ENCODE results near the gene SLC2A4RG. TPM values are rescaled to one million over a fixed set of nuclear protein-coding genes. Genes with fewer than 3 reads are reported as not detected.

The SLC2A4RG gene
- total RNA-seq, 1 experiment from 2014 or later, result 64.7 TPM

GRCh38 chr20:63759377-63759901, 19.9 kb downstream of the SLC2A4RG start:
- no peaks in the 10 kb centered on the region for H3K4me1 ChIP-seq
- H3K4me3 ChIP-seq, result no peak overlapping the region
- H3K9me3 ChIP-seq (replicated peaks), result no peaks in the 10 kb centered on the region
- H3K36me3 ChIP-seq, result no peaks in the 10 kb centered on the region
- DNase-seq, result no peak
- no peak overlapping the region for H3K27ac ChIP-seq
- H3K27me3 ChIP-seq, result no peaks in the 10 kb centered on the region

- Histone ChIP-seq H3K27ac (no peak overlapping the region), H3K9me3 (replicated peaks) (no peaks in the 10 kb centered on the region), H3K27me3 (no peaks in the 10 kb centered on the region), H3K4me3 (no peak overlapping the region), H3K36me3 (no peaks in the 10 kb centered on the region), H3K4me1 (no peaks in the 10 kb centered on the region)
- DNase-seq, result no peak
Measured at GRCh38 chr20:63765082-63765873, 25.7 kb downstream of the SLC2A4RG start.

GRCh38 chr20:63765902-63766301, 26.3 kb downstream of the SLC2A4RG start:
- DNase-seq, result no peak
- Histone ChIP-seq H3K9me3 (replicated peaks) (no peaks in the 10 kb centered on the region), H3K4me1 (no peaks in the 10 kb centered on the region), H3K27me3 (no peaks in the 10 kb centered on the region), H3K27ac (no peak overlapping the region), H3K36me3 (no peaks in the 10 kb centered on the region), H3K4me3 (no peak overlapping the region)

- H3K4me1 ChIP-seq, result no peaks in the 10 kb centered on the region
- no peaks in the 10 kb centered on the region for H3K36me3 ChIP-seq
- no peaks in the 10 kb centered on the region for H3K27me3 ChIP-seq
- DNase-seq, result no peak
- no peak overlapping the region for H3K4me3 ChIP-seq
- no peaks in the 10 kb centered on the region for H3K9me3 ChIP-seq (replicated peaks)
- no peak overlapping the region for H3K27ac ChIP-seq
Measured at GRCh38 chr20:63766695-63767426, 27.3 kb downstream of the SLC2A4RG start.

GRCh38 chr20:63767456-63767855, 27.9 kb downstream of the SLC2A4RG start:
- Histone ChIP-seq H3K27ac (no peak overlapping the region), H3K4me1 (no peaks in the 10 kb centered on the region), H3K4me3 (no peak overlapping the region), H3K36me3 (no peaks in the 10 kb centered on the region), H3K9me3 (replicated peaks) (no peaks in the 10 kb centered on the region), H3K27me3 (no peaks in the 10 kb centered on the region)
- no peak for DNase-seq

GRCh38 chr20:63767886-63768285, 28.3 kb downstream of the SLC2A4RG start:
- H3K4me1 ChIP-seq, result no peaks in the 10 kb centered on the region
- no peak for DNase-seq
- H3K4me3 ChIP-seq, result no peak overlapping the region
- no peaks in the 10 kb centered on the region for H3K9me3 ChIP-seq (replicated peaks)
- no peak overlapping the region for H3K27ac ChIP-seq
- no peaks in the 10 kb centered on the region for H3K27me3 ChIP-seq
- H3K36me3 ChIP-seq, result no peaks in the 10 kb centered on the region

- Histone ChIP-seq H3K9me3 (replicated peaks) (no peaks in the 10 kb centered on the region), H3K4me1 (no peaks in the 10 kb centered on the region), H3K27me3 (no peaks in the 10 kb centered on the region), H3K27ac (no peak overlapping the region), H3K36me3 (no peaks in the 10 kb centered on the region), H3K4me3 (no peak overlapping the region)
- DNase-seq, result no peak
Measured at GRCh38 chr20:63768591-63769515, 29.3 kb downstream of the SLC2A4RG start.

GRCh38 chr20:63769891-63770474, 30.4 kb downstream of the SLC2A4RG start:
- Histone ChIP-seq H3K36me3 (no peaks in the 10 kb centered on the region), H3K4me1 (no peaks in the 10 kb centered on the region), H3K9me3 (replicated peaks) (no peaks in the 10 kb centered on the region), H3K4me3 (no peak overlapping the region), H3K27ac (no peak overlapping the region), H3K27me3 (no peaks in the 10 kb centered on the region)
- no peak for DNase-seq

GRCh38 chr20:63771046-63771707, 31.6 kb downstream of the SLC2A4RG start:
- Histone ChIP-seq H3K4me3 (no peak overlapping the region), H3K36me3 (no peaks in the 10 kb centered on the region), H3K9me3 (replicated peaks) (no peaks in the 10 kb centered on the region), H3K4me1 (no peaks in the 10 kb centered on the region), H3K27me3 (no peaks in the 10 kb centered on the region), H3K27ac (no peak overlapping the region)
- DNase-seq, result no peak

- no peaks in the 10 kb centered on the region; the same call in 1 of the 2 replicates for H3K9me3 ChIP-seq (replicated peaks)
- H3K27ac ChIP-seq, result no peak overlapping the region
Measured at GRCh38 chr20:63772781-63773518, 33.4 kb downstream of the SLC2A4RG start.

GRCh38 chr20:63773571-63774241, 34.1 kb downstream of the SLC2A4RG start:
- no peak for DNase-seq
- H3K4me3 ChIP-seq, result no peak overlapping the region
- H3K27me3 ChIP-seq, result no peaks in the 10 kb centered on the region
- no peaks in the 10 kb centered on the region for H3K4me1 ChIP-seq
- no peak overlapping the region for H3K27ac ChIP-seq
- H3K9me3 ChIP-seq (replicated peaks), result no peaks in the 10 kb centered on the region; the same call in 1 of the 2 replicates
- no peaks in the 10 kb centered on the region for H3K36me3 ChIP-seq

More at GRCh38 chr20:63772781-63773518, 33.4 kb downstream of the SLC2A4RG start:
- no peak for DNase-seq
- H3K4me1 ChIP-seq, result no peaks in the 10 kb centered on the region
- H3K27me3 ChIP-seq, result no peaks in the 10 kb centered on the region
- no peaks in the 10 kb centered on the region for H3K36me3 ChIP-seq
- no peak overlapping the region for H3K4me3 ChIP-seq

- Histone ChIP-seq H3K27ac (no peak overlapping the region), H3K36me3 (no peaks in the 10 kb centered on the region), H3K4me3 (no peak overlapping the region), H3K9me3 (replicated peaks) (no peaks in the 10 kb centered on the region; the same call in 1 of the 2 replicates), H3K27me3 (no peaks in the 10 kb centered on the region), H3K4me1 (no peaks in the 10 kb centered on the region)
- no peak for DNase-seq
Measured at GRCh38 chr20:63774306-63774705, 34.7 kb downstream of the SLC2A4RG start.
